HL-60/S4 (cell line): ENCODE data around the gene SLC23A1.
"Not testable (repeated sequence)": the region's sequence is repeated elsewhere in the genome, so short reads cannot be mapped to it uniquely, and the experiment has no call there.

Source experiments
- in situ Hi-C: fragments of 300-500 bp; cut with MboI; formaldehyde crosslinking; loops from 2 replicates; pipeline ENCODE4 v1.14.3; 2022; ENCODE audit warnings: low sequenced_read_pairs

SLC23A1 gene

GRCh38 chr5:139374909-139375308, 8.2 kb downstream of the SLC23A1 start:
- in situ Hi-C loops: no loop called here

GRCh38 chr5:139371482-139372435, 11.3 kb downstream of the SLC23A1 start:
- in situ Hi-C loops: no loop called here

GRCh38 chr5:139369181-139369580, 13.9 kb downstream of the SLC23A1 start:
- in situ Hi-C loops: no loop called here

GRCh38 chr5:139368613-139369012, 14.5 kb downstream of the SLC23A1 start:
- in situ Hi-C loops: no loop called here

- in situ Hi-C loops: no loop called here
These were observed 18.6 kb downstream of the SLC23A1 start for GRCh38 chr5:139364466-139364865.

GRCh38 chr5:139363937-139364336, 19.2 kb downstream of the SLC23A1 start:
- in situ Hi-C loops: no loop called here

- in situ Hi-C loops: no loop called here
These were observed 21.2 kb downstream of the SLC23A1 start for GRCh38 chr5:139361835-139362429.

GRCh38 chr5:139360384-139360783, 22.7 kb downstream of the SLC23A1 start:
- in situ Hi-C loops: no loop called here

- in situ Hi-C loops: no loop called here
These were observed 25.0 kb downstream of the SLC23A1 start for GRCh38 chr5:139358064-139358463.

- in situ Hi-C loops: not testable (repeated sequence)
These were observed 27.2 kb downstream of the SLC23A1 start for GRCh38 chr5:139355900-139356299.

GRCh38 chr5:139354186-139354585, 28.9 kb downstream of the SLC23A1 start:
- in situ Hi-C loops: no loop called here

- in situ Hi-C loops: not testable (repeated sequence)
These were observed 35.2 kb downstream of the SLC23A1 start for GRCh38 chr5:139347863-139348262.

- in situ Hi-C loops: not testable (repeated sequence)
These were observed 37.7 kb downstream of the SLC23A1 start for GRCh38 chr5:139345442-139345841.

GRCh38 chr5:139344177-139344576, 38.9 kb downstream of the SLC23A1 start:
- in situ Hi-C loops: no loop called here

GRCh38 chr5:139343476-139343875, 39.6 kb downstream of the SLC23A1 start:
- in situ Hi-C loops: no loop called here

GRCh38 chr5:139342423-139342723, 40.7 kb downstream of the SLC23A1 start:
- in situ Hi-C loops: no loop called here

GRCh38 chr5:139341689-139342422, 41.2 kb downstream of the SLC23A1 start, which contains the start of gene PAIP2:
Gene PAIP2, plus strand, starts transcription at chr5:139341854. Its CDS starts 21,931 bp downstream, at chr5:139363785.
- in situ Hi-C loops: no loop called here

GRCh38 chr5:139341187-139341688, 41.9 kb downstream of the SLC23A1 start:
- in situ Hi-C loops: no loop called here

- in situ Hi-C loops: no loop called here
These were observed 43.0 kb downstream of the SLC23A1 start for GRCh38 chr5:139340051-139340450.

GRCh38 chr5:139335811-139336210, 47.3 kb downstream of the SLC23A1 start:
- in situ Hi-C loops: no loop called here
